Activated CD4-positive, alpha-beta T cell treated with anti-CD3 and anti-CD28 coated beads, Interleukin-2, amount 10 ng/mL, durations not matched to agents 7 days and 5 days (primary cell): ENCODE results near the gene ERC1. TPM values are rescaled to one million over a fixed set of nuclear protein-coding genes. Genes with fewer than 3 reads are reported as not detected.

Experiments
- CTCF ChIA-PET: fragments of 350-600 bp; sonication (Branson Sonifier 250); formaldehyde crosslinking; loops from one replicate; lab custom pipeline; 2021; ENCODE audit warnings: antibody characterized with exemption; lab: Charles Lee
- POLR2A ChIA-PET: fragments of 350-600 bp; sonication (Branson Sonifier 250); formaldehyde crosslinking; loops from one replicate; lab custom pipeline; 2021; ENCODE audit warnings: antibody characterized with exemption; lab: Charles Lee
- DNase-seq: peaks from one replicate; pipeline ENCODE4 v3.0.0-alpha.2; 2020
- H3K27ac Mint-ChIP-seq: one replicate; pipeline ENCODE4 v1.8.0; 2021; ENCODE audit warnings: mild to moderate bottlenecking, moderate library complexity, mixed read lengths
- H3K27me3 Mint-ChIP-seq: one replicate; pipeline ENCODE4 v1.8.0; 2021; ENCODE audit warnings: mixed read lengths
- H3K36me3 Mint-ChIP-seq: one replicate; pipeline ENCODE4 v1.8.0; 2021; ENCODE audit warnings: low read depth, mixed read lengths
- H3K4me1 Mint-ChIP-seq: one replicate; pipeline ENCODE4 v1.8.0; 2021; ENCODE audit warnings: mixed read lengths
- H3K4me3 Mint-ChIP-seq: one replicate; pipeline ENCODE4 v1.8.0; 2021; ENCODE audit warnings: mild to moderate bottlenecking, moderate library complexity, mixed read lengths
- H3K9me3 Mint-ChIP-seq: one replicate; pipeline ENCODE4 v1.8.0; 2021; ENCODE audit warnings: mixed read lengths
- total RNA-seq, 2 experiments: library from RNA; stranded (reverse); gene quantifications; one replicate each; pipeline ENCODE4 v1.2.3, GENCODE V29; 2021

The ERC1 gene
- total RNA-seq, result 10 to 100 TPM; 38.7 to 43.4 TPM

DNA sequence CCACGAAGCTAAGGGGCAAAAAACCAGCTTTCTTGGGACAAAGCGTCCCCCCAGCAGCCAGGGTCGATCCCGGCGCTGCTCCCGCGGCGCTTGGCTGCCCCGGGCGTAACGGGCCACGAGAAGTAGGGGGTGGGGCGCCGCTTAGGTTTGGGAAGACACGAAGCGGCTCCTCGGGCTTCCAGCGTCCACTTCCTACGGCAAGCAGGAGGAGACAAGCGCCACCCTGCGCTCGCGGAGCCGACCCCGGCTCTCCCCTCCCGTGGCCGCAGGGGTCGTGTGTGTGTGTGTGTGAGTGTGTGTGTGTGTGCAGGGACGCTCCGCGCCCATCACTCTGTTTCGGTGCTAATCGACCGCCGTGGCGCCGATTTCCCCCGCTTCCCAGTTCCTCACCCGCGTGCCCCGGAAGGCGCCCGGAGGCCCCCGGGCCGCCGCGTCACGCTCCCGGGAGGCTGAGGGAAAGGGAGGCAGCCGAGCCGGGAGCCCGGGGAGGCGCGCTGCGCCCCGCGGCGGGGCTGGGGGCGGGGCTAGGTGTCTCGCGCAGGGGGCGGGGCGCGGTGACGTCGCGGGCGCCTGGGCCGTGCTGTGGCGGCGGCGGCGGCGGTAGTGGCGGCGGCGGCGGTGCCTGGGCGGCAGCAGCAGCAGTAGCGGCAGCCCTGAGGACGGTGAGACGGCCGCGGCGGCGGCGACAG, at the start of gene ERC1:
TSS of gene ERC1 (plus strand) at position 563 of the 689 bp plus-strand sequence. CDS start 36,681 bp downstream, outside the sequence.
- H3K27me3 Mint-ChIP-seq, result no peaks in the 10 kb centered on the region
- peaks cover 47% of the 10 kb centered on the region for H3K4me1 Mint-ChIP-seq
- ChIA-PET CTCF (interaction anchor here (0.7 to 2.6 kb wide), 2 partner anchors 9 to 41 kb away, joined by 3 to 12 read pairs; partner anchors contain the start of gene RAD52), POLR2A (interaction anchor here (1.3 kb wide), 1 partner anchor 41 kb away, joined by 5 read pairs; the partner anchor contains the start of gene RAD52)
- no peaks in the 10 kb centered on the region for H3K9me3 Mint-ChIP-seq
- H3K4me3 Mint-ChIP-seq, result peak within 1 kb of the TSS; percentile 83
- no peaks in the 10 kb centered on the region for H3K36me3 Mint-ChIP-seq
- peak within 1 kb of the TSS; percentile 92 for H3K27ac Mint-ChIP-seq
- DNase-seq, result peak; percentile 75

DNA sequence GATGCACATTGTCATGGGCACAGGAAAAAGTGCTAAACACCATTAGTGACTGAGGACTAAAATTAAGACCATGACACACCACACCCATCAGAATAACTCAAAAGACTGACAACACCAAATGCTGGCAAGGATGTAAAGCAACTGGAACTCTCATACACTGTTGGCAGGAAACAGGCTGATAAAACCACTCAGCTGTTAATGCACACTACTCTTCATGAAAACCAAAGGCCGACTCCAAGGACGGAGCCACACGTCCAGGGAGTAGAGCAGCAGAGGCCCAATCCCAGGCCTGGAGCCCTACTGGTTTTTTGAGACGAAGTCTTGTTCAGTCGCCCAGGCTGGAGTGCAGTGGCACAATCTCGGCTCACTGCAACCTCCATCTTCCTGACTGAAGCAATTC, 48.0 kb upstream of the ERC1 start:
- no peak for DNase-seq
- Mint-ChIP-seq H3K4me3 (no peak overlapping the region), H3K27me3 (no peaks in the 10 kb centered on the region), H3K36me3 (peaks cover 53% of the 10 kb centered on the region), H3K9me3 (no peaks in the 10 kb centered on the region), H3K27ac (no peak overlapping the region), H3K4me1 (peaks cover 48% of the 10 kb centered on the region)
- ChIA-PET CTCF (interaction anchor here (0.6 kb wide), 1 partner anchor 389 kb away, joined by 5 read pairs; no protein-coding TSS in a partner anchor), POLR2A (no interaction called here)

DNA sequence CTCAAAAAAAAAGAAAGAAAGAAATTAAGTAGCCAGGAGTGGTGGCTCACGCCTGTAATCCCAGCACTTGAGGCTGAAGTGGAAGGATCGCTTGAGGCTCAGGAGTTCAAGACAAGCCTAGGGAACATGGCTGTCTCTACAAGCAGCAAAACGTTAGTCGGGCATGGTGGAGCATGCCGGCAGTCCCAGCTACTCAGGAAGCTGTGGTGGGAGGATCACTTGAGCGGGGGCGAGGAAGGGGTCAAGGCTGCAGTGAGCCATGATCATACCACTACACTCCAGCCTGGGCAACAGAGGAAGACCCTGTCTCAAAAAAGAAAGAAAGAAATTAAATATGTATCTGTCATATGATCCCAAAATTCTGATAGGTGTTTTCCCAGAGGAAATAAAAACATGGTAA, 46.8 kb upstream of the ERC1 start:
- Mint-ChIP-seq H3K4me3 (no peak overlapping the region), H3K36me3 (peaks cover 55% of the 10 kb centered on the region), H3K27me3 (no peaks in the 10 kb centered on the region), H3K27ac (peak overlapping the region; percentile 21), H3K9me3 (no peaks in the 10 kb centered on the region), H3K4me1 (peaks cover 57% of the 10 kb centered on the region)
- ChIA-PET POLR2A (no interaction called here), CTCF (no interaction called here)
- no peak for DNase-seq

DNA sequence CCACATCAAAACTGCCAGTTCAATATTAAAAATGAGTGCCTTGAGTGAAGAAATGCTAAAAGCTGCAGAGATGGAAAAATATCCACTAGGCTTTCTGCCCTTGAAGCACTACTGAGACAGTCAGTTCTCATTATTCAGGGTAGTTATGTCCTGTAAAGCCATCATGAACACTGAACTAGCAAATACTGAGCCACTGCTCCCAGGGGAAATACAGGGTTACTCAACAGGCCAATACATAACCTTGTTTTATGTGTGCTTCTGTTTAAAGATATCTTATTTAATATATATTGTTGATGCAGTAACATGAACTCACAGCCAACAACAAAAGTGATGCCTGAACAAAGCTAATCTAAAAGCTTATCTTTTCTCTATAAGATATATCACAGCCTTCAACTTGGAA, 44.8 kb upstream of the ERC1 start:
- ChIA-PET CTCF (no interaction called here), POLR2A (no interaction called here)
- peak overlapping the region; percentile 10 for H3K27ac Mint-ChIP-seq
- peaks cover 50% of the 10 kb centered on the region for H3K4me1 Mint-ChIP-seq
- no peaks in the 10 kb centered on the region for H3K27me3 Mint-ChIP-seq
- peaks cover 38% of the 10 kb centered on the region for H3K36me3 Mint-ChIP-seq
- no peak overlapping the region for H3K4me3 Mint-ChIP-seq
- no peak for DNase-seq
- no peaks in the 10 kb centered on the region for H3K9me3 Mint-ChIP-seq

DNA sequence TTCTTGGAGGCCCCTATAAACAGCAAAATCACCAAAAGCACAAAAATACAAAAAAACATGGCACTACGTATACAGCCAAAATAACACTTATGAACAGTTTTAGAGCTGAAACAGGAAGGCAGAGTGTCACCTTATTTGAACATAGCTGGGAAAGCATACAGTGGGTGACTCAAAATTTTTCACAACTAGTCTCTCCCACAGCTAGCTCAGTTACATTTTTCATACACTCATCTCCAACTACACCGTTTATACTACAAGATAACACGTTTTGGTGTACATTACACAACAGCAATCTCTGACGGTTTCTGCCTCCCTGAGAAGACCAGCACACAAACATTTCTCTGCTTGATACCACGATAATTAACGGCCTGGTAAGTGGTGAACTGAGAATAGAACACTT, 44.4 kb upstream of the ERC1 start:
- peaks cover 54% of the 10 kb centered on the region for H3K4me1 Mint-ChIP-seq
- DNase-seq, result no peak
- H3K27me3 Mint-ChIP-seq, result no peaks in the 10 kb centered on the region
- H3K27ac Mint-ChIP-seq, result peak overlapping the region; percentile 10
- ChIA-PET POLR2A (no interaction called here), CTCF (no interaction called here)
- H3K36me3 Mint-ChIP-seq, result peaks cover 38% of the 10 kb centered on the region
- H3K9me3 Mint-ChIP-seq, result no peaks in the 10 kb centered on the region
- no peak overlapping the region for H3K4me3 Mint-ChIP-seq

DNA sequence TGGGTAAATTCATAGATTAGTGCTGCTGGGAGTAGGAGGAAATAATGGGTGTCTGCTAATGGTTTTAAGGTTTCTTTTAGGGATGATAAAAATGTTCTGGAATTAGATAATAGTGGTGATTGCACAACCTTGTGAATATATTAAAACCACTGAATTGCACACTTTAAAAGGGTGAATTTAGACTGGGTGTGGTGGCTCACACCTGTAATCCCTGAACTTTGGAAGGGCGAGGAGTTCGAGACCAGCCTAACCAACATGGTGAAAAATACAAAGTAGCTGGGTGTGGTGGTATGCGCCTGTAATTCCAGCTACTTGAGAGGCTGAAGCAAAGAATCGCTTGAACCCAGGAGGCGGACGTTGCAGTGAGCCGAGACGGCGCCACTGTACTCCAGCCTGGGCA, 42.8 kb upstream of the ERC1 start:
- H3K4me3 Mint-ChIP-seq, result peak overlapping the region; percentile 98
- peak overlapping the region; percentile 91 for H3K27ac Mint-ChIP-seq
- ChIA-PET POLR2A (no interaction called here), CTCF (interaction anchor here (0.9 to 1.5 kb wide), 2 partner anchors 31 to 378 kb away, joined by 3 to 7 read pairs; no protein-coding TSS in a partner anchor)
- H3K36me3 Mint-ChIP-seq, result peaks cover 28% of the 10 kb centered on the region
- no peaks in the 10 kb centered on the region for H3K27me3 Mint-ChIP-seq
- H3K4me1 Mint-ChIP-seq, result peaks cover 48% of the 10 kb centered on the region
- H3K9me3 Mint-ChIP-seq, result no peaks in the 10 kb centered on the region
- no peak for DNase-seq

DNA sequence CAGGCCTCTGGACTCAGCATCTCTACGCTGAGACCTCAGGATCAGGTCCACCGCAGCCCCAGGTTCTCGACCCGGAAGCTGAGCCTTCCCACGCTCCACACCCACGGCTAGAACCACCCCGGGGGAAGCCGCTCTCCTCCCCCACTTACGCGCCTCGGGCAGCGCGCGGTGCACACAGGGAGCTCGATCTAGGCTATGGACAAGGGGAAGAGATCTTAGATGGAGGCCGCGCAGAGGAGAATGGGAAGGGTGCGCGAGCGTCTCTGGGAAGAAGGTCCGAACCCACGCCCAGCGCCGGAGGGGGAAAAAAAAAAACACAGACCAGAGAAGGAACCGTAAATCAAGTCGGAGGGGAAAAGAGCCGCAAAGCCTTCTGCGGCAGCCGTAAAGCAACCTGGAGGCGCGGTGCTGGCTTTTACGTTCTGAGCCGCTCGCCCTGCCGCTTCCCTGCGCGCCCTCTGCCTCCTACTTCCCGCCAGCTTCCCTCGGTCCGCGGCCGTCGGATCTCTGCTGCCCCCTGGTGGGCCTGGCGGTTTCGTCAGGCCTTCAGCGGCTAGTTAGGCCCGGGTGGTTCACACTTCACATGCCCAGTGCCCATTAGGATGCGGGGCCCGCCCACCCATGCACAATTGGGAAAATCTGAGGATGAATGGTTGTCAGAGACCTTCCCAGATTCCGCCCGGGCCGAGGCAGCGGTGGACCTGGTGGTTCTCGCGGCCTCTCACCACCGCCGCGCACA, 41.4 kb upstream of the ERC1 start, which contains the start of gene RAD52:
TSS of gene RAD52 (minus strand) at position 242 of the 739 bp plus-strand sequence. CDS start 16,636 bp downstream, outside the sequence.
- DNase-seq, result peak; percentile 97
- CTCF ChIA-PET, result interaction anchor here (0.6 to 1.8 kb wide), 38 partner anchors 9 to 802 kb away, joined by 3 to 13 read pairs (median 4); partner anchors contain the start of gene ERC1
- H3K36me3 Mint-ChIP-seq, result peaks cover 21% of the 10 kb centered on the region
- POLR2A ChIA-PET, result interaction anchor here (0.6 to 1.3 kb wide), 5 partner anchors 32 to 639 kb away, joined by 3 to 6 read pairs (median 5); no protein-coding TSS in a partner anchor
- H3K4me3 Mint-ChIP-seq, result peak within 1 kb of the TSS; percentile 98
- H3K9me3 Mint-ChIP-seq, result no peaks in the 10 kb centered on the region
- peaks cover 36% of the 10 kb centered on the region for H3K4me1 Mint-ChIP-seq
- peak within 1 kb of the TSS; percentile 91 for H3K27ac Mint-ChIP-seq
- H3K27me3 Mint-ChIP-seq, result no peaks in the 10 kb centered on the region

DNA sequence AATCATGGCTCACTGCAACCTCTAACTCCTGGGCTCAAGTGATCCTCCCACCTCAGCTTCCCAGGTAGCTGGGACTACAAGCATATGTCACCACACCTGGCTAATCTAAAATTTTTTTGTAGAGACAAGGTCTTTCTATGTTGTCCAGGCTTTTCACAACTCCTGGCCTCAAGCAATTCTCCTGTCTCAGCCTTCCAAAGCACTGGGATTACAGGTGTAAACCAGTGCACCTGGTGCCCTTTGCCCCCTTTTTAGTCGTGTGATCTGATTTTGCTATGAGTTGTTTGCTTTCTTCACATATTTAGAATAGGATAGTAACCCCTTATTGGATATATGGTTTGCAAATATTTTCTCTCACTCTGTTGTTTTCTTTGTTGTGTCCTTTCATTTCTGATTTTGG, 39.8 kb upstream of the ERC1 start:
- H3K4me3 Mint-ChIP-seq, result no peak overlapping the region
- no peak overlapping the region for H3K27ac Mint-ChIP-seq

DNA sequence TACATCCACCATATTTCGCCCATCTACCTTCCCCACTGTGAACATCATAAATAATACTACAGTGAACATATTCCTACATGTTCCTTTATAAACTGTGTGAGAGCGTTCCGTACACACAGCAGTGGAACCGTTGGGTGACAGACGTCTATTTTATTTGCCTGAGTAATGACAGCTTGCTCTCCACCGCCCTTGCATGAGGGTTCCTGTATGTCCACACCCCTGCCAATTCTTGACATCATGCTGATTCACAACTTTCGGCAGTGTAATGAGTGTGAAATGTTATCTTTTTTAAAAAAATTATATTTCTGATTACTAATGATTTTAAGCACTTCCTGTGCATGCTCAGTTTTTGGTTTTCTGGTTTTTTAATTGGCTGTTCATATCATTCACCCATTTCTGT, 37.2 kb upstream of the ERC1 start:
- ChIA-PET POLR2A (no interaction called here), CTCF (interaction anchor here (0.6 to 2.4 kb wide), 2 partner anchors 332 to 501 kb away, joined by 3 to 7 read pairs; no protein-coding TSS in a partner anchor)
- Mint-ChIP-seq H3K27ac (no peak overlapping the region), H3K27me3 (no peaks in the 10 kb centered on the region), H3K4me1 (peaks cover 8% of the 10 kb centered on the region), H3K36me3 (peaks cover 4% of the 10 kb centered on the region), H3K4me3 (no peak overlapping the region), H3K9me3 (no peaks in the 10 kb centered on the region)
- no peak for DNase-seq

More for the DNA sequence above, 39.8 kb upstream of the ERC1 start:
- Mint-ChIP-seq H3K9me3 (no peaks in the 10 kb centered on the region), H3K36me3 (peaks cover 14% of the 10 kb centered on the region), H3K4me1 (peaks cover 28% of the 10 kb centered on the region), H3K27me3 (no peaks in the 10 kb centered on the region)
- ChIA-PET POLR2A (no interaction called here), CTCF (interaction anchor here (0.9 to 1.7 kb wide), 4 partner anchors 42 to 498 kb away, joined by 3 to 4 read pairs (median 4); no protein-coding TSS in a partner anchor)
- DNase-seq, result no peak

DNA sequence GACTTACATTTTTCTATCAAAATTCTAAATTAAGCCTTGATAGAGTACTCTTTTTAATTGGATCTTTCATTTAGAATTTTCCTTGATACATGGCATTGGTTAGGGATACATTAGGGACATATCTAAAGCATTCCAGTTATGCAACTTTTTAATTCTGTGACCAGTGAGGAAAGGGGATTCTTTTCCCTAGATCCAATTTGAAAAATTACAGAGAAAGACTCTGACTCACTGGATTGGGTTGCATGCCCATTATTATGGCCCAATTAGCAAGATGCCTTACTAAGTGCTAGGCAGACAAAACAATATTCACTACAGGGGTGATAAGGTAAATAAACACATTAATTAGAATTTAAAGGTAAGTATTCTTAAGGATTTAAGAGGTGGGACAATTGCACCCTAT, 36.3 kb upstream of the ERC1 start:
- ChIA-PET POLR2A (no interaction called here), CTCF (interaction anchor here (2.4 kb wide), 1 partner anchor 502 kb away, joined by 7 read pairs; no protein-coding TSS in a partner anchor)
- Mint-ChIP-seq H3K4me3 (no peak overlapping the region), H3K27ac (no peak overlapping the region), H3K4me1 (peaks cover 3% of the 10 kb centered on the region), H3K36me3 (no peaks in the 10 kb centered on the region), H3K9me3 (no peaks in the 10 kb centered on the region), H3K27me3 (no peaks in the 10 kb centered on the region)
- DNase-seq, result no peak

DNA sequence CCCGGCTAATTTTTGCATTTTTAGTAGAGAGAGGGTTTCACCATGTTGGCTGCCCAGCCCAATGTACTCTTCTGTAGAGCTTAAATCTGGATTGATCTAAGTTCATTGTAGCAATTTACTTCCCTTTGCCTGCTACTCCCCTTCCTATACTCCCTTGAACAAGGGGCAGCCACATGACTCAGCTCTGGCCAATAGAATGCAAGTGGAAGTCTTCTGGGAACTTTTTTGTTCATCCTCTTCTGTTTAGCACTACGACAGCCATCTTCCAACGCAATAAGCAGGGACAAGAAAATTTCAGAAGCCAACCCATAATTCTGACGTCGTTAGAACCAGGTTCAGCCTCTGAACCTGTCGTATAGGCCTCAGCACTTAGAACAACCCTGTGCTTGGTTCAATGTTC, 35.1 kb upstream of the ERC1 start:
- no peak for DNase-seq
- ChIA-PET CTCF (interaction anchor here (1.1 kb wide), 1 partner anchor 409 kb away, joined by 3 read pairs; no protein-coding TSS in a partner anchor), POLR2A (no interaction called here)
- H3K4me3 Mint-ChIP-seq, result no peak overlapping the region
- H3K36me3 Mint-ChIP-seq, result no peaks in the 10 kb centered on the region
- no peaks in the 10 kb centered on the region for H3K27me3 Mint-ChIP-seq
- H3K4me1 Mint-ChIP-seq, result peaks cover 3% of the 10 kb centered on the region
- no peaks in the 10 kb centered on the region for H3K9me3 Mint-ChIP-seq
- H3K27ac Mint-ChIP-seq, result no peak overlapping the region

DNA sequence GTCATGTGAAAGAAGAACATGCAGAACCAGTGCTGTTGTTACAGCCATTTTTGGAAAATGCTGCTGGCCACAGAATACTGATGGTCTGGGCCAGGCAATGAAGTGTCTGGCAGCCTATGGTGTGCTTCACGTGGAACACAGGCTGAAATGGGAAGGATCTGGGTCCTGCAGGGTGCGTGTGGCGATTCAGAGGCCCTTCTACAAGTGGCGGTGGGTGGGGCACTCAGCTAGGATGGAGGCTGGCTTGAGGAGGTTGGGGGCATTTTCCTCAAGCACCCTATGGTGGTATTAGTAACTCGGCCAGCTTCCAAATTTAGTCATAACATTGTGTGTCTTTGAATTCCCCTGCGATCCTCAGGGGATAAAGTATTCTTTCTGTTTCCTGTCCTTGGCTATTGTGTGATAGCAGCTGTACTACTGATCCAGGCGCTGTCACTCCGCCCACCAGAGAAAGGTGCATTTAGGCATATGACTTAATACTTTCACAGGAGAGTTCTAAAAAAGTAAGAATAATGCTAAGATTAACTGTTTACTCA, 32.4 kb upstream of the ERC1 start:
- ChIA-PET CTCF (no interaction called here), POLR2A (no interaction called here)
- Mint-ChIP-seq H3K4me1 (peaks cover 2% of the 10 kb centered on the region), H3K9me3 (no peaks in the 10 kb centered on the region), H3K27me3 (no peaks in the 10 kb centered on the region), H3K4me3 (no peak overlapping the region), H3K27ac (no peak overlapping the region), H3K36me3 (no peaks in the 10 kb centered on the region)
- DNase-seq, result no peak
